ENCODE data around the gene ADH1C.

The ADH1C gene

DNA sequence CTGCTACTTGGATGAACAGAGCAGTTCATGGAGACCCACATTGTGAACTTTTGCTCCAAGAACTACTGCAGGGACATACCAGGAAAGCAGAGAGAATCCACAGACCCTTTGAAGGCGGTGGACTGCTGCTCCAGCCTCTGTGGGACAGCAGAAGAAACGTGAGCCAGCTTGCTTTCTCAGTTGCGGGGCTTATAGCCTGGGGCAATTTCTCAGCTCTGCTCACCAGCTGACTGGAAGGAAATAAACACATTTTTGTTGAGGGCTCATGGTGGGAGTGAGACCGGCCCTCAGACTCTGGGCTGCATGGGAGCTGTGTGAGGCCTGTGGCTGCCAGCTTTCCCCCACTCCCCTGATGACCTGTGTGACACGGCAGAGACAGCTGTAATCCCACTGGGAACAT is 59.2 kb downstream of the ADH1C start:
- DNase-seq = no peak

DNA sequence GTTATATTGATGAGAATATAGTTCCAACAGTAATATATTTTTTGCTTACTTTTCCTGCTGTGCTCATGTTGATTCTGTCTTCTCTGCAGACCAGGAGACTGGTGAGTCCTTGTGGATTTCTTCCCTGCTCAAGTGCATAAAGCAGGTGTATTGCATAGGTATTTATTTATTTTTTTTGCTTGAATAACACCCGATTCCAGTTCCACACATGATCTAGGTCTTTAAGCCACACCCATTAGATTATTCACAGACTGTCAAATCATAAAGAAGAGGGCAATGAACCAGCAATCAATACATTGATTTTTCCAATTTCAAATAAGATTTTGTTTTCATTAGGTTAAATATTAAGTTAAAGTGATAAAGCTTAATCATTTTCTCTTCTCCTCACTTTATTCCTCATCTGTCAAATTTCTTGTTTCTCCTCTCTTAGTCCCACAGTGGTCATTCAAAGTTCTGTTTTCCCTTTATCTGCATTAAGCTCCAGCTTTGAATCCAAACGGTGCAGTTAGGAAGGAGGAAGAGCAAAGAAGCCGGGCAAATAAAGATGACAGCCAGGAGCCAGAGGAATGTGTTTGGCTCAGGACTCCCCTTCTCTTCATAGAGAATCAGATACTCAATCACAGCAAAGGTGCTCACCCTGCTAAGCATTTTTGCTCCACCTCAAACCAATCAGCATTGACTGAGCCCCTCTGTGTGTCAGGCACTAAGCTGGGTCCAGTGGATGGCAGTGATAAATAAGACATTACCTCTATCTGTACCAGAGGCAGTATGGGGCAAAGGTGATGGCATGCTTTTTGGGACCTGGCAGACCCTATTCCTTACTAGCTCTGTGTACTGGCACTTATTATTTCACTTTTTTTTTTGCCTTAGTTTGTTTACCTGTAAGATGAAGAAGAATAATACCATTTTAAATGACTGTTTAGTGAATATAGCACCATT is 61.4 kb downstream of the ADH1C start, which contains the start of gene ADH1A:
Gene ADH1A (minus strand): TSS at position 138 of the 939 bp plus-strand sequence. CDS start 71 bp downstream, at position 67.
- no peak for DNase-seq
